HG02840 (cell line): ENCODE measurements around the gene CIT.

Source experiments
- ATAC-seq: cut with Tn5 transposase; IDR thresholded peaks from one replicate; pipeline ENCODE4 v1.9.1; 2021; ENCODE audit warnings: mild to moderate bottlenecking, moderate library complexity, moderate number of reproducible peaks; ENCODE audit not compliant: unreplicated experiment, low FRiP score

The CIT gene

DNA sequence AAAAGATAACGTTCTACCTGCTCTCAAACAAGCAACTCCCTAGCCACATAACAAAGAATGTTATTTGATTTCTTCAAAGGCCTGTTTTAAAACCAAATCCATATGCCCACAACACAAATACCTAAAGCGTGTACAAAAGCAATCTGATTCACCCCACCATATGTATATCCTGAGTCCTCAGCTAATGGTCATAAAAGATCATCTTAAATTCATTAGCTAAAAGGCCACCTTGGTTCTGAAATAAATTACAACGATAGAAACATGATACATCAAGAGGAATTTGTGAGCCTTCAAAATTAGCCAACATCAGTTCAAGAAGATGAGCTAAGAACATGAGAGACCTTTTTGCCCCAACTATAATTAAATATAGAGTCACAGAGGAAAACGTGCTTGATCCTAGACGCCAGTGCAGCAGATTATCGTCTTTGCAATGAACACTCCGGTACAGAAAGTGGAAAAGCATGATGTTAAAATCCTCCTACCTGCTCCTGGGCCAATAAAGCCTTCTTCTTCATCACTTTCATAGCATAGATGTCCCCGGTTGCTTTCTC, 20.0 kb downstream of the CIT start:
- ATAC-seq = no peak

DNA sequence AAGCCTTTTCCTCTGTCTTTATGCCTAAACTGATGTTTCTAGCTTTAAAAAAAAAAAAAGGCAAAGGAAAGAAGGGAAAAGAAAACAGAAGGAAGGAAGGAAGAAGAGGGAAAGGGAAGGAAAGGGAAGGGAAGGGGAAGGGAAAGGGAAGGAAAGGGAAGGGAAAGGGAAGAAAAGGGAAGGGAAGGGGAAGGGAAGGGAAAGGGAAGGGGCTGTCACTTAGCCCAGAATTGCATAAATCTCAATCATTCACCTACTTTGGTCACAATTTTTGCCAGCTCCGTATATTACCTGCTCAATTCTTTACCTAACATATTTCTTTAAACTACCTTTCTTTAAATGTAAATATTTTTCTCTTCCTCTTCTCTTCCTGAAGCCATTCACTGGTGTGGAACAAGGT, 26.8 kb downstream of the CIT start:
- ATAC-seq = no peak

DNA sequence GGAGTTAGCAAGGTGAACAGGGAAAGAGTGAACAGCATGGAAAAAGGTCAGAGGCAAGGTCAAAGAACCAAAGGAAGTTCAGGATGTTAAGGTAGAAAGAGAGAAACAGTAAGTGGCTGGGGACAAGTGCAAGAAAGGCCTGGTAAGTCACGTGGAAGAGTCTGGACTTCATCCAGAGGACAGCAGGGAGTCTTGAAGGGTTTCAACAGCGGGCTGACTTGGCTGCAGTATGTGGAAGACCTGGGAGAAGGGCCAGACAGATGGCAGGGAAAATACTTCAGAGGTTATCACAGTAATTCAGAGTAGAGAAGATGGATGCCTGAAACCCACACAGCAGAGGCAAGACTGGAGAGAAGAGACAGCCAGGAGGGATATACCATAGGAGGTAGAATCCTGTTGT, 34.0 kb downstream of the CIT start:
- no peak for ATAC-seq

DNA sequence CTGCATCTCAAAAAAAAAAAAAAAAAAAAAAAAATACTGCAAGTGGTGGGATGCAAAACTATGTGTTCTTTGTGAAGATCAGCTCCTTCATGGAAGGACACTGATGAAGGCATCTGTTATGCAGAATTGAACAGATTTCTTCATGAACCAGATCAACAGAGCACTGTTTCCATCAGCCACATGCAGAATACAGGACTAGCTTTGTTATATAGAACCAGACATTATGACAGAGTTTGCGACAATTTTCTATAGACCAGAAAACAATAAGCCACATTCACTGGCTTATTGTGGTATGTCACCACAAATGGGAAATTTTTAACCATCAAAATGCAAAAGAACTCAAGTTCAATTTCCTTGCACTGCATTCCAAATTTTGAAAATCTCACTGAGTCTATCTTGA, 34.7 kb downstream of the CIT start:
- ATAC-seq = no peak

DNA sequence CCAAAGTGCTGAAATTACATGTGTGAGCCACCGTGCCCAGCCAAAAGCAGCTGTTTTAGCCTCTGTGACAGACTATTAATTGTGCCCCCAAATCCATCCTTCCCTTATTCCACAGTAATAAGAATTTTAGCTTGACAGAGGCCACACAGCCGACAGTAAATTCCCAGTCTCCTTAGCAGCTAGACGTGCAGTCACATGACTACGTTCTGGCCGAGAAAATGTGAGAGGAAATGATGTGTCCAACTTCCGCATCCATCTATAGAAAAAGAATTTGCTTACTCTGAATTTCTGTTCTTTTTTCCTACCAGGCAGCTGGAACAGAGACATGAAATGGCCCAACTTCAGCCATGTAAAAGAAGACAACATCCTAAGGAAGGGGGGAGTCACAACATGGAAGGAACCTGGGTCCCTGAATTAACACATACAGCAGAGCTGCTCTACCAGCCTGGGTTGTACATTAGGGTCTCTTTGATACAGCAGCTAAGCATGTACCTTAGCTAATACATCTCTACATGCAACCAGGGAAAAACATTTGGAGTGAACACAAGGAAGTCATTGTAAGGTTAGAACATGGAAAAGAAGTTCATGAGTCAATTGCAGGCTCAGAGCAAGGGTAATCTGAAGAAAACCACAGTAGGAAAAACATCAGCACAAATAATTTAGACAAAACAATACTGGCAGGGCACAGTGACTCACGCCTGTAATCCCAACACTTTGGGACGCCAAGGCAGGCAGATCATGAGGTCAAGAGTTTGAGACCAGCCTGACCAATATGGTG, 35.5 kb downstream of the CIT start:
- no peak for ATAC-seq

DNA sequence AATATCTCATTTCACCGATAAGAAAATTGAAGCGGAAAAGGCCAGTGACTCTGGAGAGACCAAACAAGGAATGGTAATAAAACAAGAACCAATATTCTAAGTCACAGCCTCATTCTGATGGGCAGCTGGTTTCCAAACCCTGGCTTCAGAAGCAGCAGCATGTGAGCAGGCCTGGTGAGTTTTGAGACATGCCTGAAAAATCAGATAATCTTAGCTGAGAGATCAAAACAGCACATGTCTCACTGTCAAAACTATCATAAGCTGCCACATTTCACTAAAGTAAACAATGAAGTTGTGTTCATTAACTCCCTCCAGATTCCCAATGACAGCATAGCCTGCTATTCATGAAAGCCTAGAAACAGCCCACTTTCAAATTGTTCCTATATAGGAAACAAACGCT, 36.5 kb downstream of the CIT start:
- no peak for ATAC-seq

DNA sequence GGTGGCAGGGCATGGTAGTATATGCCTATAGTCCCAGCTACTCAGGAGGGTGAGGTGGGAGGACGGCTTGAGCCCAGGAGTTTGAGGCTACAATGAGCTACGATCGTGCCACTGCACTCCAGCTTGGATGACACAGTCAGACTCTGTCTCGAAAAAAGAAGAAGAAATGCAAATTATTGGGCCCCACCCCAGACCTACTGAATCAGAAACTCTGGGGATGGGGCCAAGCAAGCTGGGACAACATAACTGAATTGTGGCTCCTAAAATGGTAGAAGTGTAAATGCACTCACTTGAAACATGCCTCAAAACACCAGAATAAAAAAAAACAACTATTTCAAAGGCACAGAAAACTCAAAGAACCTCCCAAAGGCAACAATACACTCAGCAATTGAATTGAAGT, 37.0 kb downstream of the CIT start:
- no peak for ATAC-seq

DNA sequence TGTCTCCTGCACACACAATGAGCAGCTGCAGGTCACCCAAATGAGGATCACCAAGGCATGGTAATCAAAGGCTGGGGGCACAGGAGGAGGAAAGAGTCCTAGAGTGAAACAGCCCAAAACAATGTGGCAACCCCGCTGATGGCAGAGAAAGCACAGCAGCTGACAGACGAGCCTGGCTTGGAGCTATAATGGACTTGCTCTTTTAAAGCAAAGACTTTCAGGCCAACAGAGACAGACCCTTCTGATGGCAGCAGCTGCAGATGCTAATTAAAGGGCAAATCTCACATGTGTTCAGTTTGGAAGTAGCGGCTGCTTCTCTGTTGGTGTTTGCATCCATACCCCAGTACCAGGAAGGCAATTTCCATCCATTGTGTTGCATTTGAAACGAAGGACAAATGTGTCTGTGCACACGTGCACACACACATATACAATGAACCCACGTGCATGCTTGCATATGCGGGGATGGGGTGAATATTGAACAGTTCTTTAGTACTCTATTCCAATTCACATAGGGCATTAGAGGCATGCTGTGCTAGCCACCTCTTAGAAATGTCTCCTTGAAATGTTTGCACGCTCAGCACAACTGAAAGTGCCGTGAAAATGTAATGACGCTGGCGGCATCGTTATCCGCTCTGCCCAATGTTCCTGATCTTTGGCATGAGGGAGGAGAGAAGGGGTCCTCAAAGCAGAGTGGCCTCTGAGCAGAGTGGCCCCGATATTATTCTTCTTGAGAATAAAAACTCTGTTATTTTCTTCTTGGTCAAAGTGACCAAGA, 38.1 kb downstream of the CIT start:
- no peak for ATAC-seq

DNA sequence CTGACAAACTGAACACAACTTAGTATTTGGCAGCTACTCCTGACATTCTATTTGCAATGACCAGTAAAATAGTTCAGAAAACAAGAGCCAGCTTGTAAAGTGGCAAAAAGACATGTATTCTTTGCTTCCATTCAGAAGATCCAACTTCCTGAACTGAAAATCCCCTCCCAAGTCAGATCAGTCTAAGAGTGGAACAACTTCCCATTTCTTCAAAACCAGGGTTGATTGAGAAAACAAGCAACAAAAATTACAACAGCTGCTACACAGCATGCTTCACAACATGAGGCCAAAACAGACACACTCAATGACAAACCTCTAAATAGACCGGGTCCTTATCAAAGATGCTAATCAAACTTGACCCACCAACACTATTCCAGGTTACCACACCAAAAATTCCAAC, 40.3 kb downstream of the CIT start:
- ATAC-seq = no peak

DNA sequence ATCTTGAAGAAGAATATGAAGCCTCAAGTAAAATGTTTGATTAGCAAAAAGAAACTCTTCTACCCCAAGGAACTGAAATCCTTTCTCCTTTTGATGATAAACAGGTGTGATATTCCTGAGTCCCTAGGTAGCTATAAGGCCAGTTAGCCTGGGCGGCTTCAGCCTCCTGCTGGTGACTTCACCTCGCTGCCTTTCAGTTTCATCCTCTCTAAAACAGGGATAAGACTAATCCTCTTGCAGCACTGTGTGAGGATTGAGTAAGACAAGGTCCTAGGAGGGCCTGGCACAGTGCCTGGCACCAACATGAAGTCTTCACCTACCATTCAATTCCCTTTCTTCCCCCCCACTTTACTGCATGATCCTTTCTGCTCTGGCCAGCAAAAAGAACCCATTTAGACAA, 42.1 kb downstream of the CIT start:
- no peak for ATAC-seq

DNA sequence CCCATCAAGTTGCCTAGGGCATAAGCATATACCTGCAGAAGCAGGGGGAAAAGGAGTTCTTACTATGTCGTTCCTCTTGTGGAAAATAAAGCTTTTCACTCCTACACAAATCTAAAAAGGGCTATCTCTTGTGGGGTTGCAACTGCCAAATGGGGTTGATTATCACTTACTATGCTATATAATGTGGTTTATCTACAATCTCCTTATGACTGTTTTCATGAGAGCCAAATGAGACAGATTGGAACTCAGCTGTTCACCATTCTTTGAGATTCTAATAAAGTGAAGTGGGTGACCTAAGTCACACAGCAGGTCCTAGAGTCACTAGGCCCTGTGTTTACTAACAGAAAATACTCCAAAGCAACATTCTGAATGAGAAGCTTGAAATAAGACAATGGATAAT, 47.7 kb downstream of the CIT start:
- ATAC-seq = no peak

DNA sequence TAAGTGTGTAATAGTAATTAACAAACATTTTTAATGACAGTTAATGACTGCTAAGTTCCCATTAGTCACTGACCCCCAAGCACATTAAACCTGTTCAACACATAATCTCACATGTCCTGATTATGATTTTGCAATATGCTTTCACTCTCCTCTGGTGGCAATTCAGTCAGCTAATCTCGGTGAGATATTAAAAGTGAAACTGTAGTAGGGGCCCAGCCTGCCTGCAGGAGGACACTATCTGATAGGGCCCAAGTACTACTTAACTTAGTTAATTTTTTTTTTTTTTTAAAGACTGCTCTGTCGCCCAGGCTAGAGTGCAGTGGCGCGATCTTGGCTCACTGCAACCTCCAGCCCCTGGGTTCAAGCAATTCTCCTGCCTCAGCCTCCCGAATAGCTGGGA, 48.8 kb downstream of the CIT start:
- ATAC-seq = no peak

DNA sequence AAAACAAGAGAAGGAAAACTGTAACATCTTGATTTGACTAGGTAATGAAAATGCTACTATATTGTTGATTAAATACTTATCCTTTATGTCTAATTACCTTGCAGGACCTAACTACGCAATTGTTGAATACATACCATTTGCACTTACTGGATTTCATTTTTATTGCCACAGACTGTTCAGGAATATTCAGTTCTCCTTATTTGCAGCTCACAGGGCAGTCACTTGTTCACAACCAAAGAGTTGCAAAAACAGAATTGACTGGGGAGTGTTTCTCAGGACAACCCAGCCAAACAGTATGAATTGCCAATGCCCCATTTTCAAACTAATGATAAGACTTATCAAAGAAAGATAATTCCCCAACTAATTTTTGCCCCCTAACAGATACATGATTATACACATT, 49.4 kb downstream of the CIT start:
- ATAC-seq = no peak

DNA sequence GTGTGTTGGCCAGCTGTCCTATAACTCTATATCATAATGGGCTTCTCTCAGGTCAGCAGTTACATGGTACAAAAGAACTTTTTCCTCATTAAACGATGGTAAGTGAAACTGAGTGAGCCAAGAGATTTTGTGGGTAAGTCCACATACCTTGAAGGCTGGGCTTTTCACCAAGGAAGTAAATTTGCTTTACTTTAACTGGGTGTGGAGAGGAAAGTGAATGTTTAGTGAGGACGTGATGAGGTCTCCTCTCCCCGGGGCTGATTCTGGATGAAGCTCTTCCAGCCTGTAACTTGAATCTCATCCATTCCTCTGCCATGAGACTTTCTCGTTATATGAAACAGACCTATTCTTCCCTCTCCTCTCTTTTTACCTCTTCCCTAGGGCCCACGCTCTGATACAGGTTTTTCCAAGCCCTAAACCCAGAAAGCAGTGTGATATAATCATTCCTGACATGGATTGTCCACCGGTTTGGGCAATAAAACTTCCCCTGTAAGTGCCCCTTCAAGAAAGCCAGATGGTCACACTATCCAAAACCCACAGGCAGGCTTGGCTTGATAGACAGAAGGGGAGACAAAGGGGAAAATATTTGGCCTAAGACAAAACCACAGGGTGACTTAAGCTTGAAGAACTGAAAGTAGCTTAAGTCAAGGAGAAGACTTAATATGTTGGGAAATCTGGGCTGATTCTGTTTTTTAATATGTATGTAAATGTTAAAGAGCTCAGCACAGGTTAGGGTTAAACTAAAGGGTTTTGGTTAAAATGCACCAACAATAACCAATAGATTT, 50.3 kb downstream of the CIT start:
- no peak for ATAC-seq

DNA sequence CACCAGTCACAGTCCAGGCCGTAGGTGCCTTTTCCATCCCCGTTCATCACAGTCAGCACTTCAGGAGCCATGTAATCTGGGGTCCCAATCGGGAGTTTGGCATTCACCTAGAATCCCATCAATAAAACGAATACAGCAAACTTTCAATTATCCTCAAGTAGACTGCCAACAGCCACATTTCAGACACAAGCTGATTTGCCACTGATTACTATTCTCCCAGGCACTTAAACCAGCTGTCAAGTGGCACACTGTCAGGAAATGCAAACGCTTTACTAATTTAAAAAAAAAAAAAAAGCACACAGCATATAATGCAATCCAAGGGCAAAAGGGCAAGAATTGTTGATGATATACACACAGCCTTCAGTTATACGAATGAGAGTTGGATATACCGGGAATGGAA, 51.9 kb downstream of the CIT start:
- ATAC-seq = no peak

DNA sequence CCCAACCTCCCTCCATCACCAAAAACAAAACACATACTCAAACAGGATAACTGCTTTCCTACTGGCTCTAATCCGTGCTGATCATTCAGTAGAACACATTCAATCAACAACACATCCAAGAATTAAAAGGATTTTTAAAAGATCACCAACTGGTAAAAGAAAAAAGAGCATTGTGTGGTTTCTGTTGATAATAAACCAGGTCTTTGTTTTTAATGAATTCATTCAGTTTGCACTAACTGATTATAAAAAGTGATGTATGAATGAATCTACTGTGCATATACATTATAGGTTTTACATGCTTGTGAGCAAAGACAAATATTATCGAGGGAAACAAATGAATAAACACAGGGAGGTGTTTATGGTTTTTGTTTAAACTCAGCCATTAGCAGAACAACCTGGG, 55.1 kb downstream of the CIT start:
- no peak for ATAC-seq

DNA sequence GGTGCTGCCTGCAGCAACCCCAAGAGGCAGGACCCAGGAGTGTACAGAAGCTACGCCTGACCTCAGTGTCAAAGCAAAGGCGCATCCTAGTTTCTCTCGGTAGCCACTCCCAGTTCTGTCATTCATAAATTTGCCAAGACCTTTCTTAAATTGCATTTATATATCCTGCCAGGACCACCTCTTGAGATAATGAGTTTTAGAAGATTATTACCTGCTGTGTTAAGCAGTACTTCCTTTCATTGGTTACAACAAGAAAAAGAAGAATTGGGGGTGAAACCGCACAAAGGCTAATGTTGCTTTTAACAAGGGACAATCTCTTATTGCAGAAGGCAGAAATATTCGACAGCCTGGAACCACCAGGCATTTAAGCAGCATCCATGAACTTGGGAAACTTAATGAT, 57.8 kb downstream of the CIT start:
- ATAC-seq = no peak

DNA sequence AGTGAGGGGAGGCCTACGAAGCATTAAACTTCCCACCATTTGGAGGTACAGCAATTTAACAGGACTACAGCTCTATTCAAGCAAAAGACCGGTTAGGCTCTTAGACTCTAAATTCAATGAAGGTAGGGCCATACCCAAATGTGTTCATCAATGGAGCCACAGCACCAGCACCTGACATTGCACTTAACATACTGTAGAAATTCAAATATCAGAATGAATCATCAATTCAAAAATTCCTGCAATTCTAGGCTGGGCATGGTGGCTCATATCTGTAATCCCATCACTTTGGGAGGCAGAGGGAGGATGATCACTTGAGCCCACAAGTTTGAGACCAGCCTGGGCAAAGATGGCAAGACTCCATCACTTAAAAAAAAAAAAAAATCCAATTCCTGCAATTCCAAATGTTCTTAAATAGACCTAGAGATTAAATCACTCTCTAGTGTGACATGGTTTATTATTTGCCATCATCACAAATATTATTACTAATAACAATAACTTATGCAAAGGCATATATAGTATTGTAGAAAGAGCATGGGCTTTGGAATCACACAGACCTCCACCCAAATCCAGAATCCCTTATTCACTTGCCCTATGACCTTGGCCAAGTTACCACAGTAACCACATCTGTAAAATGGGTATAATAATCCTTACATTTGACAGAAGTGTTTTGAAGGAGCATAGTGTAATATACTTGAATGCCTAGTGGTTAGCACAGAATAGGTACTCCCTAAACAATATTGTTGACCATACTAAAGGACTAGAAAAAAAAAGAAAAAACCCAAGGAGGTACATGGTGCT, 59.4 kb downstream of the CIT start:
- ATAC-seq = no peak

DNA sequence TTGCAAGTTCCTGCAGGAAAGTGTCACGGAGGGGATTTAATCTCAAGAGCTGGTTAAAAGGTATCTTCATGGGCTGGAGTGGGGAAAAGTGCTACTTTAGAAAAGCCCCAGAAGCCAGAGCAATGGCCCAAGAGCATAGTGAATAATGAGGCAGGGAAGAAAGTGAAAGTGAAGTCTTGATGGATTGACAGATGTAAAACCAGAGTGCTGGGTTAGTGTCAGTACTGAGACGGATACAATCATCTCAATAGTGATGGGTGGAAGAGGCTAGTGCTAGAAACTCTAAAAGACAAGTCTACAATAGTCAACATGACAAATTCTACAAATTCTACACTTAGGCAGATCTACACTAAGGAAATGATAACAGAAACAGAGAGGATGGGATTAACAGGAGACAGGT, 68.1 kb downstream of the CIT start:
- no peak for ATAC-seq

DNA sequence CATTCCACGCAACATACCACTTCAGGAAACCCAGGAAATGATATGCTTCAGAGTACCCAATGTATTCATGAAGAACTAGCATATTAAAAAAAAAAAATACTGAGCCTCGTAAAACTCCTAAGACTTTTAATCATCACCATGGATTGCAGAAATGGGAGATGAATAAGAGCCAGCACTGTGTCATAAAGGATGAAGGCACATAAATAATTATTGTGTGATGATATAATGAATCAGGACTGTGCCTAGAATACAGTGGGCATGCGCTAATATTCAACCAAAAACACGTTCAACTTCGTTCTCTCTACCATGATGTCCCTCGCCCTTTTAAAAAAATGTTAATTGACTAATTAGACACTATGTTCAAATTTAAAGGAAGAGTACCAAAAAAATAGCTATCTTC, 68.7 kb downstream of the CIT start:
- ATAC-seq = no peak
